HEK293 (cell line): ENCODE data around the gene CCM2L.
A peak's percentile ranks its signal among the peaks of the same experiment; 100 is the strongest.

Experiments
- CTCF ChIA-PET: fragments of 350-600 bp; formaldehyde crosslinking; extraction: SDS; loops from one replicate; lab custom pipeline; 2021; ENCODE audit warnings: antibody characterized with exemption; lab: Yijun Ruan, JAX
- POLR2A ChIA-PET: fragments of 300-600 bp; formaldehyde crosslinking; extraction: SDS; loops from one replicate; lab custom pipeline; 2020; ENCODE audit warnings: antibody characterized with exemption, inconsistent platforms; lab: Yijun Ruan, JAX
- H3K27ac ChIP-seq: fragments of 200-500 bp; sonication (Bioruptor generic); 2 replicates; pipeline ENCODE4 v1.5.1; 2014; ENCODE audit warnings: low read depth, low read length, control low read depth, inconsistent platforms; ENCODE audit errors: extremely low read depth
- H3K36me3 ChIP-seq, 2 experiments: fragments of 200-500 bp in 1 of 2; sonication (Bioruptor generic) in 1 of 2; 1 replicate in 1 of 2; 2 replicates in 1 of 2; pipeline ENCODE4 v1.5.1; 2014 to 2017; ENCODE audit warnings: inconsistent platforms in 2 of 2, low read length in 2 of 2; ENCODE audit not compliant: control insufficient read depth in 2 of 2, insufficient read depth in 1 of 2
- H3K4me1 ChIP-seq: fragments of 200-500 bp; sonication (Bioruptor generic); 2 replicates; pipeline ENCODE4 v1.5.1; 2014; ENCODE audit warnings: mild to moderate bottlenecking, low read length, inconsistent platforms; ENCODE audit not compliant: control insufficient read depth, insufficient read depth
- H3K4me3 ChIP-seq: 2 replicates; pipeline ENCODE4 v1.5.1; 2011; ENCODE audit warnings: low read depth, mild to moderate bottlenecking, control low read depth, low read length, moderate library complexity
- H3K9me3 ChIP-seq: fragments of 200-500 bp; sonication (Bioruptor generic); 2 replicates; pipeline ENCODE4 v1.5.1; 2014; ENCODE audit warnings: low read depth, low read length, inconsistent platforms; ENCODE audit not compliant: control insufficient read depth, insufficient read depth
- BCL11A ChIP-seq: fragments of 450-650 bp; formaldehyde crosslinking; IDR thresholded peaks from 2 replicates; pipeline ENCODE4 v1.5.1; 2016; ENCODE audit warnings: low read depth, missing biosample characterization, missing genetic modification characterization
- GLIS2 ChIP-seq: fragments of 450-650 bp; formaldehyde crosslinking; IDR thresholded peaks from 2 replicates; pipeline ENCODE4 v1.5.1; 2016; ENCODE audit warnings: missing biosample characterization, missing genetic modification characterization
- MEIS1 ChIP-seq: sonication (generic); formaldehyde crosslinking; IDR thresholded peaks from 2 replicates; pipeline ENCODE4 v1.8.1; 2022; ENCODE audit warnings: missing genetic modification reagents, mild to moderate bottlenecking, borderline replicate concordance
- MYNN ChIP-seq: fragments of 450-650 bp; formaldehyde crosslinking; IDR thresholded peaks from 2 replicates; pipeline ENCODE4 v1.5.1; 2016; ENCODE audit warnings: missing biosample characterization, missing genetic modification characterization, borderline replicate concordance
- ZBTB17 ChIP-seq: fragments of 450-650 bp; formaldehyde crosslinking; IDR thresholded peaks from 2 replicates; pipeline ENCODE4 v1.5.1; 2016; ENCODE audit warnings: missing biosample characterization, missing genetic modification characterization
- ZFP3 ChIP-seq: fragments of 450-650 bp; formaldehyde crosslinking; IDR thresholded peaks from 2 replicates; pipeline ENCODE4 v1.5.1; 2016; ENCODE audit warnings: low read depth, missing biosample characterization, missing genetic modification characterization
- ZNF155 ChIP-seq: fragments of 450-650 bp; formaldehyde crosslinking; IDR thresholded peaks from 2 replicates; pipeline ENCODE4 v1.5.1; 2016; ENCODE audit warnings: missing biosample characterization, missing genetic modification characterization
- ZNF19 ChIP-seq: fragments of 450-650 bp; formaldehyde crosslinking; IDR thresholded peaks from 2 replicates; pipeline ENCODE4; 2016; ENCODE audit warnings: missing biosample characterization, missing genetic modification characterization, low read depth
- ZNF341 ChIP-seq: fragments of 450-650 bp; formaldehyde crosslinking; IDR thresholded peaks from 2 replicates; pipeline ENCODE4; 2016; ENCODE audit warnings: low read depth, missing biosample characterization, missing genetic modification characterization
- ZNF366 ChIP-seq: fragments of 450-650 bp; formaldehyde crosslinking; conservative IDR thresholded peaks from 2 replicates; pipeline ENCODE4 v1.5.1; 2016; ENCODE audit warnings: missing biosample characterization, missing genetic modification characterization
- ZNF426 ChIP-seq: fragments of 450-650 bp; formaldehyde crosslinking; IDR thresholded peaks from 2 replicates; pipeline ENCODE4 v1.5.1; 2017; ENCODE audit warnings: missing biosample characterization, missing genetic modification characterization, mild to moderate bottlenecking, inconsistent platforms, moderate library complexity
- ZNF473 ChIP-seq: fragments of 450-650 bp; formaldehyde crosslinking; IDR thresholded peaks from 2 replicates; pipeline ENCODE4 v1.5.1; 2017; ENCODE audit warnings: missing biosample characterization, missing genetic modification characterization
- ZNF548 ChIP-seq: fragments of 450-650 bp; formaldehyde crosslinking; IDR thresholded peaks from 2 replicates; pipeline ENCODE4 v1.5.1; 2016; ENCODE audit warnings: missing biosample characterization, missing genetic modification characterization
- ZNF549 ChIP-seq: fragments of 450-650 bp; IDR thresholded peaks from 2 replicates; pipeline ENCODE4 v1.5.1; 2018; ENCODE audit warnings: missing biosample characterization, missing genetic modification characterization, mild to moderate bottlenecking, inconsistent platforms, moderate library complexity
- ZNF561 ChIP-seq: fragments of 450-650 bp; IDR thresholded peaks from 2 replicates; pipeline ENCODE4 v1.5.1; 2018; ENCODE audit warnings: missing biosample characterization, missing genetic modification characterization, borderline replicate concordance
- ZNF768 ChIP-seq: fragments of 450-650 bp; formaldehyde crosslinking; IDR thresholded peaks from 2 replicates; pipeline ENCODE4 v1.5.1; 2018; ENCODE audit warnings: missing biosample characterization, mild to moderate bottlenecking, missing genetic modification characterization
- ZSCAN23 ChIP-seq: fragments of 450-650 bp; formaldehyde crosslinking; IDR thresholded peaks from 2 replicates; pipeline ENCODE4 v1.5.1; 2016; ENCODE audit warnings: missing biosample characterization, missing genetic modification characterization
- ZXDB ChIP-seq: fragments of 450-650 bp; formaldehyde crosslinking; IDR thresholded peaks from 2 replicates; pipeline ENCODE4 v1.5.1; 2016; ENCODE audit warnings: missing biosample characterization, missing genetic modification characterization
- TF ChIP-seq, protein P1 (sequence below): fragments of 450-650 bp; formaldehyde crosslinking; IDR thresholded peaks from 2 replicates; pipeline ENCODE4 v1.5.1; 2016; ENCODE audit warnings: missing biosample characterization, missing genetic modification characterization, borderline replicate concordance
- TF ChIP-seq, protein P2 (sequence below): fragments of 450-650 bp; formaldehyde crosslinking; IDR thresholded peaks from 2 replicates; pipeline ENCODE4 v1.5.1; 2016; ENCODE audit warnings: missing biosample characterization, missing genetic modification characterization
- TF ChIP-seq, protein P3 (sequence below): fragments of 450-650 bp; formaldehyde crosslinking; IDR thresholded peaks from 2 replicates; pipeline ENCODE4 v1.5.1; 2016; ENCODE audit warnings: missing biosample characterization, missing genetic modification characterization
- TF ChIP-seq, protein P4 (sequence below): sonication (generic); formaldehyde crosslinking; IDR thresholded peaks from 2 replicates; pipeline ENCODE4 v1.8.1; 2022; ENCODE audit warnings: mild to moderate bottlenecking, moderate library complexity, missing genetic modification reagents
- TF ChIP-seq, protein P5 (sequence below): fragments of 450-650 bp; formaldehyde crosslinking; IDR thresholded peaks from 2 replicates; pipeline ENCODE4 v1.5.1; 2016; ENCODE audit warnings: missing biosample characterization, missing genetic modification characterization

CCM2L gene

DNA sequence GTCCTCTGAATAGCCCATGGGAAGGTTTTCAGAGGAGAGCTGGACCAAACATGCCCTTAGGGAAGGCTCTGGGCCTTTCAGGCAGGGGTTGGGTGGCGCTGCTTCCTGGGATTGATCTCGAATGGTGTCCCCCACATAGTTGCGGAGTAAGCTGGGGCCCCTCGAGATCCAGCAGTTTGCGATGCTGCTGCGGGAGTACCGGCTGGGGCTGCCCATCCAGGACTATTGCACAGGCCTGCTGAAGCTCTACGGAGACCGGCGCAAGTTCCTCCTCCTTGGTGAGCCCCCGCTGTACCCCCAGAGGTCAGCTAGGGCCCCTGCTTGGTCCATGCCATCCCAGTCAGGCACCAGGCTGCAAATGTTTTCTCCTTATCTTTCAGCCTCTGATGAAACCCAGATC is 19.3 kb downstream of the CCM2L start (continued):
- TF ChIP-seq ZNF549 (tag by site-specific recombination) = no peak
- no peak for TF ChIP-seq ZNF155 (tag by site-specific recombination)
- no peak for TF ChIP-seq ZNF366 (tag by site-specific recombination)
- TF ChIP-seq, protein P1, sequence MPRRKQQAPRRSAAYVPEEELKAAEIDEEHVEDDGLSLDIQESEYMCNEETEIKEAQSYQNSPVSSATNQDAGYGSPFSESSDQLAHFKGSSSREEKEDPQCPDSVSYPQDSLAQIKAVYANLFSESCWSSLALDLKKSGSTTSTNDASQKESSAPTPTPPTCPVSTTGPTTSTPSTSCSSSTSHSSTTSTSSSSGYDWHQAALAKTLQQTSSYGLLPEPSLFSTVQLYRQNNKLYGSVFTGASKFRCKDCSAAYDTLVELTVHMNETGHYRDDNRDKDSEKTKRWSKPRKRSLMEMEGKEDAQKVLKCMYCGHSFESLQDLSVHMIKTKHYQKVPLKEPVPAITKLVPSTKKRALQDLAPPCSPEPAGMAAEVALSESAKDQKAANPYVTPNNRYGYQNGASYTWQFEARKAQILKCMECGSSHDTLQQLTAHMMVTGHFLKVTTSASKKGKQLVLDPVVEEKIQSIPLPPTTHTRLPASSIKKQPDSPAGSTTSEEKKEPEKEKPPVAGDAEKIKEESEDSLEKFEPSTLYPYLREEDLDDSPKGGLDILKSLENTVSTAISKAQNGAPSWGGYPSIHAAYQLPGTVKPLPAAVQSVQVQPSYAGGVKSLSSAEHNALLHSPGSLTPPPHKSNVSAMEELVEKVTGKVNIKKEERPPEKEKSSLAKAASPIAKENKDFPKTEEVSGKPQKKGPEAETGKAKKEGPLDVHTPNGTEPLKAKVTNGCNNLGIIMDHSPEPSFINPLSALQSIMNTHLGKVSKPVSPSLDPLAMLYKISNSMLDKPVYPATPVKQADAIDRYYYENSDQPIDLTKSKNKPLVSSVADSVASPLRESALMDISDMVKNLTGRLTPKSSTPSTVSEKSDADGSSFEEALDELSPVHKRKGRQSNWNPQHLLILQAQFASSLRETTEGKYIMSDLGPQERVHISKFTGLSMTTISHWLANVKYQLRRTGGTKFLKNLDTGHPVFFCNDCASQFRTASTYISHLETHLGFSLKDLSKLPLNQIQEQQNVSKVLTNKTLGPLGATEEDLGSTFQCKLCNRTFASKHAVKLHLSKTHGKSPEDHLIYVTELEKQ = no peak
- no peak for TF ChIP-seq ZNF561 (tag by site-specific recombination)
- no peak for TF ChIP-seq MEIS1
- no peak for TF ChIP-seq ZNF768 (tag by site-specific recombination)
- no peak for TF ChIP-seq ZXDB (tag by site-specific recombination)
- TF ChIP-seq, protein P2, sequence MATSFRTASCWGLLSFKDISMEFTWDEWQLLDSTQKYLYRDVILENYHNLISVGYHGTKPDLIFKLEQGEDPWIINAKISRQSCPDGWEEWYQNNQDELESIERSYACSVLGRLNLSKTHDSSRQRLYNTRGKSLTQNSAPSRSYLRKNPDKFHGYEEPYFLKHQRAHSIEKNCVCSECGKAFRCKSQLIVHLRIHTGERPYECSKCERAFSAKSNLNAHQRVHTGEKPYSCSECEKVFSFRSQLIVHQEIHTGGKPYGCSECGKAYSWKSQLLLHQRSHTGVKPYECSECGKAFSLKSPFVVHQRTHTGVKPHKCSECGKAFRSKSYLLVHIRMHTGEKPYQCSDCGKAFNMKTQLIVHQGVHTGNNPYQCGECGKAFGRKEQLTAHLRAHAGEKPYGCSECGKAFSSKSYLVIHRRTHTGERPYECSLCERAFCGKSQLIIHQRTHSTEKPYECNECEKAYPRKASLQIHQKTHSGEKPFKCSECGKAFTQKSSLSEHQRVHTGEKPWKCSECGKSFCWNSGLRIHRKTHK (tag by site-specific recombination) = no peak
- no peak for TF ChIP-seq ZNF19 (tag by site-specific recombination)
- TF ChIP-seq, protein P3, sequence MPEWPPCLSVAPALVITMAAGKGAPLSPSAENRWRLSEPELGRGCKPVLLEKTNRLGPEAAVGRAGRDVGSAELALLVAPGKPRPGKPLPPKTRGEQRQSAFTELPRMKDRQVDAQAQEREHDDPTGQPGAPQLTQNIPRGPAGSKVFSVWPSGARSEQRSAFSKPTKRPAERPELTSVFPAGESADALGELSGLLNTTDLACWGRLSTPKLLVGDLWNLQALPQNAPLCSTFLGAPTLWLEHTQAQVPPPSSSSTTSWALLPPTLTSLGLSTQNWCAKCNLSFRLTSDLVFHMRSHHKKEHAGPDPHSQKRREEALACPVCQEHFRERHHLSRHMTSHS (tag by site-specific recombination) = no peak
- TF ChIP-seq, all 188 proteins: peak for 0

DNA sequence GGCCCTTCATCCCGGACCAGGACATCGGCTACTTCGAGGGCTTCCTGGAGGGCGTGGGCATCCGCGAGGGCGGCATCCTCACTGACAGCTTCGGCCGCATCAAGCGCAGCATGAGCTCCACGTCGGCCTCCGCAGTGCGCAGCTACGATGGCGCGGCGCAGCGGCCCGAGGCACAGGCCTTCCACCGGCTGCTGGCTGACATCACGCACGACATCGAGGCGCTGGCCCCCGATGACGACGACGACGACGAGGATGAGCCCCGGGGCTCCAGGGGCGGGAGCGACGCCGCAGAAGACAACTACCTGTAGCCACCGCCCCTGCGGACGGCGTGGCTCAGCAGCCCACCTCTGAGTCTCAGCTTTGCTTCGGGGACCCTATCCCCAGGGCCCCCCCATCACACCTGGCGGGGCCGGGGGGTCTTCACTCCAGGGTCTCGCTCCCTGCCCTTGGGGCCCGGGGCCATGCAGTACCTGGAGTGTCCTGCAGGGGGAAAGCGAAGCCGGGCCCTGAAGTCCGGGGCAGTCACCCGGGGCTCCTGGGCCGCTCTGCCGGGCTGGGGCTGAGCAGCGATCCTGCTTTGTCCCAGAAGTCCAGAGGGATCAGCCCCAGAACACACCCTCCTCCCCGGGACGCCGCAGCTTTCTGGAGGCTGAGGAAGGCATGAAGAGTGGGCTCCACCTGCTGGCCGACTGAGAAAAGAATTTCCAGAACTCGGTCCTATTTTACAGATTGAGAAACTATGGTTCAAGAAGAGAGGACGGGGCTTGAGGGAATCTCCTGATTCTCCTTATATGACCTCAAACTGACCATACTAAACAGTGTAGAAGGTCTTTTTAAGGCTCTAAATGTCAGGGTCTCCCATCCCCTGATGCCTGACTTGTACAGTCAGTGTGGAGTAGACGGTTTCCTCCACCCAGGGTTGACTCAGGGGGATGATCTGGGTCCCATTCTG is 21.0 kb downstream of the CCM2L start:
- POLR2A ChIA-PET = no interaction called here
- no peak overlapping the region for H3K27ac ChIP-seq
- no peak overlapping the region; the same call in 1 of the 2 replicates for H3K4me3 ChIP-seq
- H3K4me1 ChIP-seq = no peaks in the 10 kb centered on the region
- no peaks in the 10 kb centered on the region for H3K9me3 ChIP-seq
- H3K36me3 ChIP-seq = no peaks in the 10 kb centered on the region
- CTCF ChIA-PET = interaction anchor here (0.6 to 8.9 kb wide), 38 partner anchors 8 to 752 kb away, joined by 3 to 128 read pairs (median 4); partner anchors contain the start of genes FOXS1 and PDRG1
- TF ChIP-seq, protein P4, sequence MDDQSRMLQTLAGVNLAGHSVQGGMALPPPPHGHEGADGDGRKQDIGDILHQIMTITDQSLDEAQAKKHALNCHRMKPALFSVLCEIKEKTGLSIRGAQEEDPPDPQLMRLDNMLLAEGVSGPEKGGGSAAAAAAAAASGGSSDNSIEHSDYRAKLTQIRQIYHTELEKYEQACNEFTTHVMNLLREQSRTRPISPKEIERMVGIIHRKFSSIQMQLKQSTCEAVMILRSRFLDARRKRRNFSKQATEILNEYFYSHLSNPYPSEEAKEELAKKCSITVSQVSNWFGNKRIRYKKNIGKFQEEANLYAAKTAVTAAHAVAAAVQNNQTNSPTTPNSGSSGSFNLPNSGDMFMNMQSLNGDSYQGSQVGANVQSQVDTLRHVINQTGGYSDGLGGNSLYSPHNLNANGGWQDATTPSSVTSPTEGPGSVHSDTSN (CRISPR knock-in tag) = no peak
- TF ChIP-seq, protein P2 (tag by site-specific recombination) = no peak
- TF ChIP-seq, protein P5, sequence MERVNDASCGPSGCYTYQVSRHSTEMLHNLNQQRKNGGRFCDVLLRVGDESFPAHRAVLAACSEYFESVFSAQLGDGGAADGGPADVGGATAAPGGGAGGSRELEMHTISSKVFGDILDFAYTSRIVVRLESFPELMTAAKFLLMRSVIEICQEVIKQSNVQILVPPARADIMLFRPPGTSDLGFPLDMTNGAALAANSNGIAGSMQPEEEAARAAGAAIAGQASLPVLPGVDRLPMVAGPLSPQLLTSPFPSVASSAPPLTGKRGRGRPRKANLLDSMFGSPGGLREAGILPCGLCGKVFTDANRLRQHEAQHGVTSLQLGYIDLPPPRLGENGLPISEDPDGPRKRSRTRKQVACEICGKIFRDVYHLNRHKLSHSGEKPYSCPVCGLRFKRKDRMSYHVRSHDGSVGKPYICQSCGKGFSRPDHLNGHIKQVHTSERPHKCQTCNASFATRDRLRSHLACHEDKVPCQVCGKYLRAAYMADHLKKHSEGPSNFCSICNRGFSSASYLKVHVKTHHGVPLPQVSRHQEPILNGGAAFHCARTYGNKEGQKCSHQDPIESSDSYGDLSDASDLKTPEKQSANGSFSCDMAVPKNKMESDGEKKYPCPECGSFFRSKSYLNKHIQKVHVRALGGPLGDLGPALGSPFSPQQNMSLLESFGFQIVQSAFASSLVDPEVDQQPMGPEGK (tag by site-specific recombination) = peak; percentile 67
- TF ChIP-seq ZSCAN23 (tag by site-specific recombination) (no peak), ZNF473 (tag by site-specific recombination) (no peak), ZNF426 (tag by site-specific recombination) (no peak), GLIS2 (peak; percentile 53), ZBTB17 (peak; percentile 72), BCL11A (tag by site-specific recombination) (no peak), ZNF341 (tag by site-specific recombination) (0 out of 2 replicates have a peak, but pooled peaks have one; percentile 34), ZFP3 (no peak), MYNN (tag by site-specific recombination) (no peak), ZNF548 (tag by site-specific recombination) (no peak)
